ENCODE measurements around the gene CPZ.
"Not testable (repeated sequence)": the region's sequence is repeated elsewhere in the genome, so short reads cannot be mapped to it uniquely, and the experiment has no call there.

The CPZ gene

GRCh38 chr4:8616831-8617230 lies 24.3 kb downstream of the CPZ start:
- H3K9me3 Mint-ChIP-seq (ENCODE audit: low read depth): no peaks in the 10 kb centered on the region
- no peaks in the 10 kb centered on the region for H3K4me1 Mint-ChIP-seq (ENCODE audit: low read depth)
- H3K4me3 Mint-ChIP-seq: no peak overlapping the region
- no peak overlapping the region for H3K27ac Mint-ChIP-seq
- no peaks in the 10 kb centered on the region for H3K36me3 Mint-ChIP-seq
- no peaks in the 10 kb centered on the region for H3K27me3 Mint-ChIP-seq

- Mint-ChIP-seq H3K27ac (no peak overlapping the region), H3K27me3 (no peaks in the 10 kb centered on the region), H3K4me3 (no peak overlapping the region), H3K4me1 (ENCODE audit: low read depth) (no peaks in the 10 kb centered on the region), H3K9me3 (ENCODE audit: low read depth) (no peaks in the 10 kb centered on the region), H3K36me3 (no peaks in the 10 kb centered on the region)
Measured at GRCh38 chr4:8617486-8618040, 25.0 kb downstream of the CPZ start.

GRCh38 chr4:8618421-8618820 lies 25.9 kb downstream of the CPZ start:
- Mint-ChIP-seq H3K4me1 (ENCODE audit: low read depth) (no peaks in the 10 kb centered on the region), H3K4me3 (no peak overlapping the region), H3K27ac (no peak overlapping the region), H3K36me3 (no peaks in the 10 kb centered on the region), H3K9me3 (ENCODE audit: low read depth) (no peaks in the 10 kb centered on the region), H3K27me3 (no peaks in the 10 kb centered on the region)

GRCh38 chr4:8618961-8619720 lies 26.6 kb downstream of the CPZ start:
- H3K4me3 Mint-ChIP-seq: no peak overlapping the region
- no peaks in the 10 kb centered on the region for H3K4me1 Mint-ChIP-seq (ENCODE audit: low read depth)
- no peaks in the 10 kb centered on the region for H3K36me3 Mint-ChIP-seq
- H3K27ac Mint-ChIP-seq: no peak overlapping the region
- no peaks in the 10 kb centered on the region for H3K9me3 Mint-ChIP-seq (ENCODE audit: low read depth)
- no peaks in the 10 kb centered on the region for H3K27me3 Mint-ChIP-seq

GRCh38 chr4:8621135-8621534 lies 28.6 kb downstream of the CPZ start:
- not testable (repeated sequence) for H3K36me3 Mint-ChIP-seq; H3K4me1 Mint-ChIP-seq (ENCODE audit: low read depth); H3K4me3 Mint-ChIP-seq; H3K27ac Mint-ChIP-seq; H3K9me3 Mint-ChIP-seq (ENCODE audit: low read depth); H3K27me3 Mint-ChIP-seq

- not testable (repeated sequence) for H3K27me3 Mint-ChIP-seq; H3K4me3 Mint-ChIP-seq; H3K9me3 Mint-ChIP-seq (ENCODE audit: low read depth); H3K27ac Mint-ChIP-seq; H3K4me1 Mint-ChIP-seq (ENCODE audit: low read depth); H3K36me3 Mint-ChIP-seq
Measured at GRCh38 chr4:8624601-8625272, 32.2 kb downstream of the CPZ start.

- H3K9me3 Mint-ChIP-seq (ENCODE audit: low read depth); H3K36me3 Mint-ChIP-seq; H3K4me3 Mint-ChIP-seq; H3K27me3 Mint-ChIP-seq; H3K27ac Mint-ChIP-seq; H3K4me1 Mint-ChIP-seq (ENCODE audit: low read depth): not testable (repeated sequence)
Measured at GRCh38 chr4:8630240-8630905, 37.8 kb downstream of the CPZ start.

GRCh38 chr4:8631896-8632295 lies 39.3 kb downstream of the CPZ start:
- H3K4me3 Mint-ChIP-seq; H3K9me3 Mint-ChIP-seq (ENCODE audit: low read depth); H3K36me3 Mint-ChIP-seq; H3K27me3 Mint-ChIP-seq; H3K27ac Mint-ChIP-seq; H3K4me1 Mint-ChIP-seq (ENCODE audit: low read depth): not testable (repeated sequence)

- not testable (repeated sequence) for H3K4me1 Mint-ChIP-seq (ENCODE audit: low read depth); H3K9me3 Mint-ChIP-seq (ENCODE audit: low read depth); H3K4me3 Mint-ChIP-seq; H3K36me3 Mint-ChIP-seq; H3K27ac Mint-ChIP-seq; H3K27me3 Mint-ChIP-seq
Measured at GRCh38 chr4:8634773-8635172, 42.2 kb downstream of the CPZ start.

GRCh38 chr4:8635897-8636554 lies 43.5 kb downstream of the CPZ start:
- H3K36me3 Mint-ChIP-seq; H3K27ac Mint-ChIP-seq; H3K4me3 Mint-ChIP-seq; H3K9me3 Mint-ChIP-seq (ENCODE audit: low read depth); H3K4me1 Mint-ChIP-seq (ENCODE audit: low read depth); H3K27me3 Mint-ChIP-seq: not testable (repeated sequence)

GRCh38 chr4:8637456-8637984 lies 45.0 kb downstream of the CPZ start:
- Mint-ChIP-seq H3K9me3 (ENCODE audit: low read depth) (no peaks in the 10 kb centered on the region), H3K27ac (no peak overlapping the region)

GRCh38 chr4:8639021-8639420 lies 46.5 kb downstream of the CPZ start:
- Mint-ChIP-seq H3K27me3 (no peaks in the 10 kb centered on the region), H3K27ac (no peak overlapping the region), H3K4me3 (no peak overlapping the region), H3K4me1 (ENCODE audit: low read depth) (no peaks in the 10 kb centered on the region), H3K9me3 (ENCODE audit: low read depth) (no peaks in the 10 kb centered on the region), H3K36me3 (no peaks in the 10 kb centered on the region)

More at GRCh38 chr4:8637456-8637984, 45.0 kb downstream of the CPZ start:
- Mint-ChIP-seq H3K4me3 (no peak overlapping the region), H3K36me3 (no peaks in the 10 kb centered on the region), H3K4me1 (ENCODE audit: low read depth) (no peaks in the 10 kb centered on the region), H3K27me3 (no peaks in the 10 kb centered on the region)

GRCh38 chr4:8639777-8640720 lies 47.5 kb downstream of the CPZ start:
- no peaks in the 10 kb centered on the region for H3K4me1 Mint-ChIP-seq (ENCODE audit: low read depth)
- H3K36me3 Mint-ChIP-seq: no peaks in the 10 kb centered on the region
- H3K27me3 Mint-ChIP-seq: no peaks in the 10 kb centered on the region
- H3K4me3 Mint-ChIP-seq: no peak overlapping the region
- H3K9me3 Mint-ChIP-seq (ENCODE audit: low read depth): no peaks in the 10 kb centered on the region
- no peak overlapping the region for H3K27ac Mint-ChIP-seq

GRCh38 chr4:8640816-8641215 lies 48.3 kb downstream of the CPZ start:
- H3K4me3 Mint-ChIP-seq: no peak overlapping the region
- H3K9me3 Mint-ChIP-seq (ENCODE audit: low read depth): no peaks in the 10 kb centered on the region
- H3K27me3 Mint-ChIP-seq: no peaks in the 10 kb centered on the region
- no peaks in the 10 kb centered on the region for H3K4me1 Mint-ChIP-seq (ENCODE audit: low read depth)
- H3K36me3 Mint-ChIP-seq: no peaks in the 10 kb centered on the region
- no peak overlapping the region for H3K27ac Mint-ChIP-seq

Measured in activated naive CD8-positive, alpha-beta T cell (primary cell).